ENCODE data around the gene ADAD2.

DNA sequence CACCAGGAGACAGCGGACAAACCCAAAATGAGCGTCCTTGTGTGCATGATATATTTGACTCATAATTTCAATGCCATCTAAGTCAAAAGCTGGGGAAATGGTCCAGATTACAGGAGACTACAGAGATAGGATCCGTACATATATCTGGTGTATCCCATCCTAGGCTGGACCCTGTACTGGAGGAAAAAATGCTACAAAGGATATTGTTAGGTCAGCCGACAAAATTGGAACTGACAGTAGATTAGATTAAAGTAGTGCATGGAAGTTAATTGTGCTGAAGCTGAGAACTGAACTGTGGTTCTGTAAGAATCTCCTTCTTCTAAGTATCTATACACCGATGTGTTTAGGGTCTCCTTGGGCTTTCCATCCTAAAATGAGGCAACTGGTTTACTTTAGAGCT, 24.6 kb downstream of the ADAD2 start:
- TF ChIP-seq, protein P1, sequence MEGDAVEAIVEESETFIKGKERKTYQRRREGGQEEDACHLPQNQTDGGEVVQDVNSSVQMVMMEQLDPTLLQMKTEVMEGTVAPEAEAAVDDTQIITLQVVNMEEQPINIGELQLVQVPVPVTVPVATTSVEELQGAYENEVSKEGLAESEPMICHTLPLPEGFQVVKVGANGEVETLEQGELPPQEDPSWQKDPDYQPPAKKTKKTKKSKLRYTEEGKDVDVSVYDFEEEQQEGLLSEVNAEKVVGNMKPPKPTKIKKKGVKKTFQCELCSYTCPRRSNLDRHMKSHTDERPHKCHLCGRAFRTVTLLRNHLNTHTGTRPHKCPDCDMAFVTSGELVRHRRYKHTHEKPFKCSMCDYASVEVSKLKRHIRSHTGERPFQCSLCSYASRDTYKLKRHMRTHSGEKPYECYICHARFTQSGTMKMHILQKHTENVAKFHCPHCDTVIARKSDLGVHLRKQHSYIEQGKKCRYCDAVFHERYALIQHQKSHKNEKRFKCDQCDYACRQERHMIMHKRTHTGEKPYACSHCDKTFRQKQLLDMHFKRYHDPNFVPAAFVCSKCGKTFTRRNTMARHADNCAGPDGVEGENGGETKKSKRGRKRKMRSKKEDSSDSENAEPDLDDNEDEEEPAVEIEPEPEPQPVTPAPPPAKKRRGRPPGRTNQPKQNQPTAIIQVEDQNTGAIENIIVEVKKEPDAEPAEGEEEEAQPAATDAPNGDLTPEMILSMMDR (IDR thresholded peaks at IDR 0.05 in 4 of 5, conservative IDR thresholded peaks at IDR 0.05 in 1 of 5): no peak
- no peak for TF ChIP-seq POLR2A (IDR thresholded peaks at IDR 0.05)

All from gastrocnemius medialis (tissue), 4 donors.